GM23248 (cell line): ENCODE measurements around the gene HDHD3.

ENCODE experiments used
- EZH2 ChIP-seq: fragments of 200-600 bp; sonication (generic); IDR thresholded peaks from 2 replicates; pipeline ENCODE4 v1.6.1; 2018; ENCODE audit warnings: antibody characterized with exemption, mild to moderate bottlenecking; ENCODE audit not compliant: insufficient read depth, poor library complexity, severe bottlenecking
- EZH2phosphoT487 ChIP-seq: fragments of 200-600 bp; sonication (generic); IDR thresholded peaks from 2 replicates; pipeline ENCODE4 v1.6.1; 2018; ENCODE audit warnings: antibody characterized with exemption, moderate library complexity, mild to moderate bottlenecking, low read depth; ENCODE audit not compliant: insufficient read depth

DNA sequence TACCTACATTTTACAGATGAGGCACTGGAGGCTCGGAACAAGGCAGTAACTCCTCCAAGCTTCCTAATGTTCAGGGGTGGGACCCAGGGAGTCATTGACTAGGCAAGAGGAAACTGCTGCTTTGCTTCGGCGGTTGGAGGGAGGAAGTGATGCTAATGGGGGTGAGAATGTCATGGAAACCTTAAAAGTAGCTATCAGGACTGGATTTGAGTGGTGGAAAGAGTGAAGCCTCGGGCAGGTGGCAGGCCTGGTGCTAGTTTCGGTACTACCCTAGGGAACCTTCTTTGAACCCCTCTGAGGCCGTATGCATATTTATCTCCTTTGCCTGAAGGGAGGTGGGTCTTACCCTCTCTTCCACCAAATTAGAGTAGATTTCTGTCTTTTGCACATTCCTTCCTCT lies 25.8 kb downstream of the HDHD3 start:
- TF ChIP-seq EZH2 (no peak), EZH2phosphoT487 (no peak)
